HG03108 (cell line): ENCODE data around the gene FADD.
"Not testable (repeated sequence)": the region's sequence is repeated elsewhere in the genome, so short reads cannot be mapped to it uniquely, and the experiment has no call there.

Experiments used
- ATAC-seq: cut with Tn5 transposase; IDR thresholded peaks from one replicate; pipeline ENCODE4 v1.9.1; 2021; ENCODE audit warnings: moderate library complexity; ENCODE audit not compliant: unreplicated experiment

The FADD gene

GRCh38 chr11:70180906-70181305, 22.2 kb upstream of the FADD start:
- no peak for ATAC-seq

- no peak for ATAC-seq
Measured at GRCh38 chr11:70182266-70182665, 20.8 kb upstream of the FADD start.

- no peak for ATAC-seq
Measured at GRCh38 chr11:70183032-70183431, 20.1 kb upstream of the FADD start.

- no peak for ATAC-seq
Measured at GRCh38 chr11:70183483-70184176, 19.5 kb upstream of the FADD start.

- ATAC-seq: no peak
Measured at GRCh38 chr11:70184396-70184795, 18.7 kb upstream of the FADD start.

GRCh38 chr11:70185348-70186055, 17.6 kb upstream of the FADD start:
- no peak for ATAC-seq

GRCh38 chr11:70186420-70186819, 16.7 kb upstream of the FADD start:
- ATAC-seq: no peak

- ATAC-seq: no peak
Measured at GRCh38 chr11:70186936-70187335, 16.2 kb upstream of the FADD start.

- ATAC-seq: no peak
Measured at GRCh38 chr11:70187771-70188170, 15.3 kb upstream of the FADD start.

GRCh38 chr11:70189622-70190021, 13.5 kb upstream of the FADD start:
- ATAC-seq: no peak

GRCh38 chr11:70191495-70192140, 11.5 kb upstream of the FADD start:
- ATAC-seq: no peak

GRCh38 chr11:70192666-70193410, 10.3 kb upstream of the FADD start:
- no peak for ATAC-seq

GRCh38 chr11:70193411-70194292, 9.4 kb upstream of the FADD start:
- no peak for ATAC-seq

GRCh38 chr11:70194792-70195791, 8.0 kb upstream of the FADD start:
- no peak for ATAC-seq

GRCh38 chr11:70200212-70200844, 2.8 kb upstream of the FADD start:
- no peak for ATAC-seq

GRCh38 chr11:70201047-70201446, 2.0 kb upstream of the FADD start:
- ATAC-seq: not testable (repeated sequence)

- no peak for ATAC-seq
Measured at GRCh38 chr11:70201882-70202861, 924 bp upstream of the FADD start.
